Testis (tissue), 3 donors: ENCODE data around the gene SND1. TPM values are rescaled to one million over a fixed set of nuclear protein-coding genes. Genes with fewer than 3 reads are reported as not detected.

Source experiments
- DNase-seq: peaks from one replicate; pipeline ENCODE4 v3.0.0-alpha.2; 2019
- H3K27ac ChIP-seq, 2 donors: fragments of 200-600 bp; sonication (generic); one replicate each; pipeline ENCODE4 v1.5.1; 2019
- H3K27me3 ChIP-seq: fragments of 200-600 bp; sonication (generic); one replicate; pipeline ENCODE4 v1.5.1; 2019
- H3K36me3 ChIP-seq: fragments of 200-600 bp; sonication (generic); one replicate; pipeline ENCODE4 v1.5.1; 2017; ENCODE audit warnings: low read depth; ENCODE audit errors: missing control alignments
- H3K4me1 ChIP-seq: fragments of 200-600 bp; sonication (generic); one replicate; pipeline ENCODE4 v1.5.1; 2019
- H3K4me3 ChIP-seq, 2 donors: fragments of 200-600 bp; sonication (generic); one replicate each; pipeline ENCODE4 v1.5.1; 2017 to 2019
- H3K9me3 ChIP-seq: fragments of 200-600 bp; sonication (generic); one replicate; pipeline ENCODE4 v1.5.1; 2017
- CTCF ChIP-seq, 3 experiments: fragments of 450-650 bp in 2 of 3; fragments of 200-600 bp in 1 of 3; sonication (generic) in 1 of 3; IDR thresholded peaks; one replicate each; pipeline ENCODE4 v1.5.1; 2016 to 2019; ENCODE audit warnings: antibody characterized with exemption in 3 of 3, mild to moderate bottlenecking in 2 of 3, moderate library complexity in 1 of 3
- POLR2A ChIP-seq: fragments of 450-650 bp; IDR thresholded peaks from one replicate; pipeline ENCODE4 v1.6.1; 2017; ENCODE audit warnings: antibody characterized with exemption, mild to moderate bottlenecking, moderate library complexity
- WGBS, 2 donors: methylation state at CpG; one replicate each; pipeline ENCODE4 v1.1.5; 2018; 5-methylcytosine and 5-hydroxymethylcytosine counted together
- intact Hi-C: fragments of 100-400 bp; cut with DNase I; formaldehyde crosslinking; loops from one replicate; pipeline ENCODE4 v1.15.1; 2023; ENCODE audit warnings: low total_unique reads
- polyA plus RNA-seq: library from polyadenylated mRNA; stranded (reverse); fragments of 350-450 nt; fragmentation: Illumina TruSeq; extraction: RNeasy Lipid Tissue Mini Kit (QIAGEN cat#74804); gene quantifications from one replicate; pipeline ENCODE4 v1.2.3, GENCODE V29; 2014; ENCODE audit warnings: low read depth, low replicate concordance; ENCODE audit not compliant: insufficient read depth
- total RNA-seq, 2 donors: library from RNA; depleted of rRNA; stranded (reverse); fragments of >200 nt; gene quantifications; one replicate each; pipeline ENCODE4 v1.2.3, GENCODE V29; 2016

Gene SND1
- total and polyA plus RNA-seq, 3 donors from 2014 or later, result 132 to 207 (median 179) TPM

- WGBS, 2 donors, result 36 to 57% methylated on average over 10 of the region's 10 CpGs
- Histone ChIP-seq H3K27ac (peak overlapping the region; percentile 51 to 55), H3K36me3 (no peaks in the 10 kb centered on the region), H3K27me3 (no peaks in the 10 kb centered on the region), H3K9me3 (no peaks in the 10 kb centered on the region), H3K4me1 (peaks cover 11% of the 10 kb centered on the region), H3K4me3 (no peak overlapping the region)
- peak; percentile 80 for DNase-seq
- intact Hi-C loops, result no loop called here
- TF ChIP-seq POLR2A (no peak), CTCF (IDR thresholded peaks at IDR 0.05) (no peak)
Observed at GRCh38 chr7:127838816-127839415, 186.9 kb downstream of the SND1 start.

GRCh38 chr7:127840226-127840951, 188.4 kb downstream of the SND1 start:
- Histone ChIP-seq H3K27ac (no peak overlapping the region), H3K4me3 (no peak overlapping the region), H3K27me3 (no peaks in the 10 kb centered on the region), H3K9me3 (no peaks in the 10 kb centered on the region), H3K36me3 (no peaks in the 10 kb centered on the region), H3K4me1 (peaks cover 25% of the 10 kb centered on the region)
- no peak for DNase-seq
- intact Hi-C loops, result no loop called here
- 88 to 91% methylated on average over 6 of the region's 6 CpGs for WGBS, 2 donors
- no peak for TF ChIP-seq POLR2A
- no peak for TF ChIP-seq CTCF (IDR thresholded peaks at IDR 0.05)

- H3K27me3 ChIP-seq, result no peaks in the 10 kb centered on the region
- H3K9me3 ChIP-seq, result no peaks in the 10 kb centered on the region
- WGBS, 2 donors, result 42 to 51% methylated on average over 2 of the region's 2 CpGs
- intact Hi-C loops, result no loop called here
- TF ChIP-seq CTCF (IDR thresholded peaks at IDR 0.05) (no peak), POLR2A (no peak)
- DNase-seq, result no peak
- H3K27ac ChIP-seq, result peak overlapping the region in 1 of 2 donors; percentile 42
- peaks cover 18% of the 10 kb centered on the region for H3K4me1 ChIP-seq
- no peaks in the 10 kb centered on the region for H3K36me3 ChIP-seq
- H3K4me3 ChIP-seq, result no peak overlapping the region
Observed at GRCh38 chr7:127844165-127844564, 192.2 kb downstream of the SND1 start.

- Histone ChIP-seq H3K27ac (peak overlapping the region; percentile 21 to 55), H3K4me3 (no peak overlapping the region), H3K4me1 (peaks cover 17% of the 10 kb centered on the region), H3K27me3 (no peaks in the 10 kb centered on the region), H3K9me3 (no peaks in the 10 kb centered on the region), H3K36me3 (no peaks in the 10 kb centered on the region)
- intact Hi-C loops, result no loop called here
- no peak for TF ChIP-seq POLR2A
- no peak for TF ChIP-seq CTCF (IDR thresholded peaks at IDR 0.05)
- DNase-seq, result peak; percentile 74
- 32 to 41% methylated on average over 2 of the region's 2 CpGs for WGBS, 2 donors
Observed at GRCh38 chr7:127844707-127845331, 192.8 kb downstream of the SND1 start.
